Measurements from ENCODE around the gene CASP8. TPM values are rescaled to one million over a fixed set of nuclear protein-coding genes. Genes with fewer than 3 reads are reported as not detected.

Gene CASP8
- total and polyA plus RNA-seq, 2 of the 13 experiments (the other 11 are each of a cell fraction or from before 2014, with no cell fraction given), result 25.0 to 52.8 TPM

GRCh38 chr2:201273330-201273983 is 13.1 kb downstream of the CASP8 start:
- CTCF ChIA-PET (ENCODE audit: low intra/inter-chr PET ratio, low total read pairs), result no interaction called here
- no peaks in the 10 kb centered on the region for H3K79me2 ChIP-seq (ENCODE audit: insufficient read depth, low read length)
- no peak overlapping the region for H3K9ac ChIP-seq (ENCODE audit: insufficient read depth, low read depth, low read length)
- no peak overlapping the region for H2AFZ ChIP-seq (ENCODE audit: low read length)
- FAIRE-seq, result no peak
- H3K4me3 ChIP-seq (replicated peaks in 1 of 3; ENCODE audit: insufficient read depth in 1 of 3, low read depth in 2 of 3, low read length in 3 of 3), result no peak overlapping the region
- no peaks in the 10 kb centered on the region for H3K9me3 ChIP-seq (ENCODE audit: low read length)
- POLR2A ChIA-PET, result no interaction called here
- no TSS peak for BruUV-seq (replicated peaks)
- peaks cover 21 to 67% of the 10 kb centered on the region in 2 experiments for H3K36me3 ChIP-seq (replicated peaks in 1 of 2; ENCODE audit: control insufficient read depth in 1 of 2, insufficient read depth in 2 of 2, low read length in 2 of 2)
- no peaks in the 10 kb centered on the region for H4K20me1 ChIP-seq (ENCODE audit: insufficient read depth, low read length)
- peak; percentile 47; the same call in 2 of the 3 replicates for ATAC-seq
- peak; percentile 25 for DNase-seq (ENCODE audit: low spot score)
- intact Hi-C loops (cut with micrococcal nuclease; ENCODE audit: unreplicated experiment), result no loop called here
- in situ Hi-C loops (cut with HindIII; ENCODE audit: extremely low pct_ligation_motif_present, low pct_unique_long_range_greater_than_20kb), result no loop called here
- peaks cover 12% of the 10 kb centered on the region; the same call in 1 of the 2 replicates for H3K4me1 ChIP-seq (ENCODE audit: insufficient read depth, low read length)
- no peaks in the 10 kb centered on the region for H3K27me3 ChIP-seq (ENCODE audit: control insufficient read depth in 1 of 2, insufficient read depth in 2 of 2, low read length in 2 of 2)
- WGBS (ENCODE audit: low lambda C conversion rate), result 81% methylated on average over 9 of the region's 9 CpGs
- H3K4me2 ChIP-seq (ENCODE audit: low read depth, low read length), result no peak overlapping the region
- no peak overlapping the region for H3K27ac ChIP-seq (ENCODE audit: extremely low read length, insufficient read depth, low read length)
- no peak for TF ChIP-seq ZNF558 (CRISPR knock-in tag; IDR thresholded peaks at IDR 0.05; ENCODE audit: borderline replicate concordance)
- no peak for TF ChIP-seq ZNF17 (CRISPR knock-in tag; IDR thresholded peaks at IDR 0.05)
- no peak for TF ChIP-seq NFIB (CRISPR knock-in tag; IDR thresholded peaks at IDR 0.05; ENCODE audit: borderline replicate concordance)
- TF ChIP-seq ZBTB39 (CRISPR knock-in tag; IDR thresholded peaks at IDR 0.05), result no peak
- TF ChIP-seq ZNF512 (CRISPR knock-in tag; IDR thresholded peaks at IDR 0.05), result no peak
- no peak for TF ChIP-seq SAFB2 (CRISPR knock-in tag; IDR thresholded peaks at IDR 0.05; ENCODE audit: borderline replicate concordance, low read depth)
- no peak for TF ChIP-seq AFF4 (CRISPR knock-in tag; IDR thresholded peaks at IDR 0.05)
- TF ChIP-seq ATF3 (CRISPR knock-in tag; IDR thresholded peaks at IDR 0.05), result 0 out of 2 replicates have a peak, but pooled peaks have one; percentile 44
- TF ChIP-seq ZBTB8A (CRISPR knock-in tag; IDR thresholded peaks at IDR 0.05; ENCODE audit: borderline replicate concordance, low read depth), result no peak
- TF ChIP-seq ZNF468 (CRISPR knock-in tag; IDR thresholded peaks at IDR 0.05), result no peak
- TF ChIP-seq HMGXB4 (CRISPR knock-in tag; IDR thresholded peaks at IDR 0.05; ENCODE audit: borderline replicate concordance in 1 of 2, low read depth in 1 of 2), result no peak

All from HepG2 (cell line).